A549 (cell line): ENCODE measurements around the gene PRPS2.

ENCODE experiments used
- CBX2 ChIP-seq: fragments of 200-600 bp; sonication (generic); IDR thresholded peaks from 2 replicates; pipeline ENCODE4 v1.6.1; 2016; ENCODE audit warnings: low read depth, mild to moderate bottlenecking, borderline replicate concordance
- MYC ChIP-seq: IDR thresholded peaks from 2 replicates; pipeline ENCODE4 v1.6.1; 2012; ENCODE audit warnings: mild to moderate bottlenecking, inconsistent platforms, low read length, improper control_type of control experiment, borderline replicate concordance
- POLR2A ChIP-seq: IDR thresholded peaks from 2 replicates; pipeline ENCODE4 v1.6.1; 2012; ENCODE audit warnings: mild to moderate bottlenecking, low read length
- TF ChIP-seq, protein P1 (sequence below): fragments of >200 bp; sonication (Bioruptor Twin); formaldehyde crosslinking; IDR thresholded peaks from 3 replicates; pipeline ENCODE4 v1.5.1; 2016

DNA sequence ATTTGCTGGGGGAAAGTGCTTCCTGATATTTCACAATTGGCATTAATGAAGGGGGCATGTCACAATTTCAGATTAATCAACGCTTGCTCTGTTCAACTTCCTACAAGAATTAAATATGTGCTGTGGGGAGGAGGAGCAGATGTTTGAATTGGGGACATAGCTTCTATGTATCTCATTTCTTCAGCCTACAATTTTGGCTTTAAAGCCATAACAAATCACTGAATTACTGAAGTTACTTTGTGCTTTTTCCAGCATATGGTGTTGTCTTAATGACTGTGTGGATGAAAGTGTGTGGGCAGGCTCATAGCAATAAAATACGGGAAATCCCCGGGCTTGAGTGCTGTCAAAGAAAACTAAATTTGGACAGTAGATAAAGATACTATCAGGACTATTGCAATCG lies 76.5 kb downstream of the PRPS2 start:
- TF ChIP-seq, protein P1, sequence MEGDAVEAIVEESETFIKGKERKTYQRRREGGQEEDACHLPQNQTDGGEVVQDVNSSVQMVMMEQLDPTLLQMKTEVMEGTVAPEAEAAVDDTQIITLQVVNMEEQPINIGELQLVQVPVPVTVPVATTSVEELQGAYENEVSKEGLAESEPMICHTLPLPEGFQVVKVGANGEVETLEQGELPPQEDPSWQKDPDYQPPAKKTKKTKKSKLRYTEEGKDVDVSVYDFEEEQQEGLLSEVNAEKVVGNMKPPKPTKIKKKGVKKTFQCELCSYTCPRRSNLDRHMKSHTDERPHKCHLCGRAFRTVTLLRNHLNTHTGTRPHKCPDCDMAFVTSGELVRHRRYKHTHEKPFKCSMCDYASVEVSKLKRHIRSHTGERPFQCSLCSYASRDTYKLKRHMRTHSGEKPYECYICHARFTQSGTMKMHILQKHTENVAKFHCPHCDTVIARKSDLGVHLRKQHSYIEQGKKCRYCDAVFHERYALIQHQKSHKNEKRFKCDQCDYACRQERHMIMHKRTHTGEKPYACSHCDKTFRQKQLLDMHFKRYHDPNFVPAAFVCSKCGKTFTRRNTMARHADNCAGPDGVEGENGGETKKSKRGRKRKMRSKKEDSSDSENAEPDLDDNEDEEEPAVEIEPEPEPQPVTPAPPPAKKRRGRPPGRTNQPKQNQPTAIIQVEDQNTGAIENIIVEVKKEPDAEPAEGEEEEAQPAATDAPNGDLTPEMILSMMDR, result no peak
- TF ChIP-seq POLR2A (no peak), CBX2 (no peak), MYC (no peak)
